Measurements from ENCODE around the gene GPR137B. TPM values are rescaled to one million over a fixed set of nuclear protein-coding genes. Genes with fewer than 3 reads are reported as not detected.

Gene GPR137B
- 10 to 100 TPM in 4 of 5 donors, 1 to 10 TPM in 1; 6.5 to 17.5 (median 11.1) TPM for polyA plus RNA-seq (ENCODE audit: insufficient read depth in 1 of 5, insufficient read length in 5 of 5, low replicate concordance in 1 of 5)
- long read RNA-seq, donor 1, transcript GPR137B-202 (7 exons, 2,042 nt) = major isoform, 5 of 5 reads
- long read RNA-seq, donor 1, partial matches to known transcripts = 0 of 5 reads
- long read RNA-seq, donor 1, other reads (novel, unspliced or antisense) = 0 of 5 reads
- long read RNA-seq, donor 2 = 0 reads
- long read RNA-seq, donor 3, partial matches to known transcripts = 0 of 1 reads
- long read RNA-seq, donor 3, other reads (novel, unspliced or antisense) = 0 of 1 reads
- long read RNA-seq, donor 4, partial matches to known transcripts = 0 of 2 reads
- long read RNA-seq, donor 4, other reads (novel, unspliced or antisense) = 0 of 2 reads
- long read RNA-seq, donor 5, partial matches to known transcripts = 6 of 6 reads
- long read RNA-seq, donor 5, other reads (novel, unspliced or antisense) = 0 of 6 reads
- long read RNA-seq, donor 6, partial matches to known transcripts = 0 of 4 reads
- long read RNA-seq, donor 6, other reads (novel, unspliced or antisense) = 0 of 4 reads
- long read RNA-seq, donor 7, partial matches to known transcripts = 0 of 1 reads
- long read RNA-seq, donor 7, other reads (novel, unspliced or antisense) = 0 of 1 reads
- long read RNA-seq, donor 8, partial matches to known transcripts = 0 of 1 reads
- long read RNA-seq, donor 8, other reads (novel, unspliced or antisense) = 0 of 1 reads

- peak; percentile 39 to 47 for DNase-seq
Observed at GRCh38 chr1:236142253-236143103, at the start of gene GPR137B. TSS of gene GPR137B (plus strand) at chr1:236142539. CDS start at chr1:236142623, 84 bp downstream.

- no peak for DNase-seq
Observed at GRCh38 chr1:236092899-236093298, 49.4 kb upstream of the GPR137B start.

- DNase-seq = no peak
Observed at GRCh38 chr1:236095705-236096520, 46.4 kb upstream of the GPR137B start.

- peak in 1 of 2 donors; percentile 53 for DNase-seq
Observed at GRCh38 chr1:236096660-236097482, 45.5 kb upstream of the GPR137B start.

- DNase-seq = no peak
Observed at GRCh38 chr1:236098267-236098666, 44.1 kb upstream of the GPR137B start.

- DNase-seq = no peak
Observed at GRCh38 chr1:236099355-236099974, 42.9 kb upstream of the GPR137B start.

- no peak for DNase-seq
Observed at GRCh38 chr1:236100799-236101198, 41.5 kb upstream of the GPR137B start.

- no peak for DNase-seq
Observed at GRCh38 chr1:236101233-236102200, 40.8 kb upstream of the GPR137B start.

GRCh38 chr1:236102611-236103010 lies 39.7 kb upstream of the GPR137B start:
- no peak for DNase-seq

- DNase-seq = no peak
Observed at GRCh38 chr1:236103059-236103458, 39.3 kb upstream of the GPR137B start.

- DNase-seq = peak; percentile 45 to 67
Observed at GRCh38 chr1:236103646-236104218, 38.6 kb upstream of the GPR137B start.

GRCh38 chr1:236107121-236107907 lies 35.0 kb upstream of the GPR137B start:
- no peak for DNase-seq

- no peak for DNase-seq
Observed at GRCh38 chr1:236108027-236108648, 34.2 kb upstream of the GPR137B start.

GRCh38 chr1:236110137-236110536 lies 32.2 kb upstream of the GPR137B start:
- DNase-seq = no peak

- no peak for DNase-seq
Observed at GRCh38 chr1:236111527-236112331, 30.6 kb upstream of the GPR137B start.

GRCh38 chr1:236112332-236112627 lies 30.1 kb upstream of the GPR137B start:
- DNase-seq = no peak

All from right lung (tissue), 10 donors.